CD4-positive, alpha-beta memory T cell (primary cell): ENCODE measurements around the gene ZNF678. TPM values are rescaled to one million over a fixed set of nuclear protein-coding genes. Genes with fewer than 3 reads are reported as not detected.

ENCODE experiments used
- polyA plus RNA-seq, 2 donors: library from polyadenylated mRNA; unstranded; fragments of 300-500 nt; fragmentation: Illumina TruSeq; gene quantifications; one replicate each; pipeline ENCODE4 v1.2.3, GENCODE V29; 2021
- total RNA-seq, 2 experiments: library from RNA; stranded (reverse); gene quantifications; one replicate each; pipeline ENCODE4 v1.2.3, GENCODE V29; 2021

The ZNF678 gene
- total and polyA plus RNA-seq, 4 experiments from 2014 or later, result 3.0 to 10.2 (median 6.2) TPM

Other genes with a start within 250 kb of the ZNF678 start
- gene CDC42BPA, start 245.1 kb upstream of the ZNF678 start, total RNA-seq, result under 1 TPM; 0.49 to 0.72 TPM
- gene CDC42BPA, start 245.1 kb upstream of the ZNF678 start, polyA plus RNA-seq, result not detected
- gene JMJD4, start 171.7 kb downstream of the ZNF678 start, total RNA-seq, result 10 to 100 TPM; 32.4 to 34.1 TPM
- 10 to 100 TPM; 22.6 to 26.9 TPM for gene JMJD4, start 171.7 kb downstream of the ZNF678 start, polyA plus RNA-seq
- 10 to 100 TPM; 27.0 to 30.5 TPM for gene SNAP47, start 171.9 kb downstream of the ZNF678 start, total RNA-seq
- gene SNAP47, start 171.9 kb downstream of the ZNF678 start, polyA plus RNA-seq, result 10 to 100 TPM; 46.6 to 53.6 TPM